COLO829 (cell line): Measurements from ENCODE around the gene COLEC11.

Experiments
- DNase-seq: peaks from one replicate; pipeline ENCODE4 v3.0.0; 2012; ENCODE audit warnings: low spot score

COLEC11 gene

DNA sequence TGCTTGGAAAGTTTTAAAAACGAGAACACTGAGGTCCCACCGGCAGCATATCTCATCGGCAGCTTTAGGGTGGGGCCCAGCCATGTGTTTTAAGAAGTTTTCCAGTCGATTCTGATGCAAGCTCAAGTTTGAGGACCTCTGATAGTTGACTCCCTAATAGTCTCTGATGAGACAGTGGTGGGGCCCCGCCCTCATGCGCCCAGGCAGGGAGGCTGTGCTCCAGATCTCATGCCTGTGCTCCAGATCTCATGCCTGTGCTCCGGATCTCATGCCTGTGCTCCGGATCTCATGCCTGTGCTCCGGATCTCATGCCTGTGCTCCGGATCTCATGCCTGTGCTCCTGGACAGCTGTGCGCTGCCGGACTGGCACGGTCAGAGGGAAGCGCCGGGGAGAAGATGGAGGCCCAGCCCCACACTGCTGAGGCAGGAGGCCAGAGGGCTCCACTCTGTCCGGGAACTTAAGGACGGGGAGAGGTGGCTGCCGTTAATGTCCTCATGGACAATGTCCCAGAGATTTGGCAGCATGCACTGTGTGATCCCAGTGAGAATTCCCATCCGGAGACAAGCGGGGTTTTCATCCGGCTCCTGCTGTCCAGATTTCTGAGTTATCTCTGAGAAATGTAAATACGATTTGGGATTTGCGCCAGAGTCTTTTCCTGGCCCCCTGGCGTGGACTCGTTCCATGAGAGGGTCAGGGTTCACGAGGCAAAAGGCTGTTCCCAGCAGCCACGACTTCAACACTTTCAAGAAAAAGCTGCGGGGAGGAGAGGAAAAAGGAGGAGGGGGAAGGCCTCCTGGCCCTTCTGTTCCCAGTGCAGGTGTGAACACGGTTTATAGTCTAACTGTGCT is 9.4 kb upstream of the COLEC11 start:
- DNase-seq, result no peak

DNA sequence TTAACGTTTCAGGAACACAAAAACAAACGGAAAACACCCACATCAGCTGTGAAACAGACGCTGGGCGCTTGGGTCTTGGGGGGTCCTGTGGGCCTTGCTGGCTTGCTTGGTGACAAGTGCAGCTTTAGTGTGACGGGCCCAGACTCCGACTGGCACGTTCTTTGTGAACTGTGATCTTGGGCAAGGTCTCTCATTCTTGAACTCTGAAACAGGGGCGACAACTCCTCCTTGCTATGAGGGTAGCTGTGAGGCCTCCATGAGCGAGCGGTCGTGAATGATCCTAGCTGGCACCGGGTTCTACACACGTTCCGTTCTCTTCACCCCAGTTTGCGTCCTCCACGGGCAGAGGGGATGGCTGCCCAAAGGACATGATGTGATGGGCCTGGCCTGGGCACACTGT is 8.7 kb upstream of the COLEC11 start:
- DNase-seq, result no peak

DNA sequence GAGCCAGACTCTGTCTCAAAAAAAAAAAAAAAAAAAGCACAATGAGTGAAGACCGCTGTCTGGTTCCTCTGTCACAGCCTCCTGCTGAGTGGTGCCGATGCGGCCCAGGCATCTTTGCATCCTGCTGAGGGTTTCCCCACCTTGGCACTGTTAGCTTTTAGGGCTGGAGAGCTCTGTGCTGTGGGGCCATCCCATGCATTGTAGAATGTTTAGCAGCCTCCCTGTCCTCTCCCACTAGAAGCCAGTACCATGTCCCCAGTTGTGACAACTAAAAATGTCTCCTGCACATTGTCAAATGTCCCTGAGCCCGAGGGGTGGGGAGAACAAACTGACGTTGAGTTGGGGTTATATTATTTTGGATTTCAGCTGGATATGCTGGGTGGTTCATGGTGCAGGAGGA is 7.9 kb upstream of the COLEC11 start:
- DNase-seq, result no peak

DNA sequence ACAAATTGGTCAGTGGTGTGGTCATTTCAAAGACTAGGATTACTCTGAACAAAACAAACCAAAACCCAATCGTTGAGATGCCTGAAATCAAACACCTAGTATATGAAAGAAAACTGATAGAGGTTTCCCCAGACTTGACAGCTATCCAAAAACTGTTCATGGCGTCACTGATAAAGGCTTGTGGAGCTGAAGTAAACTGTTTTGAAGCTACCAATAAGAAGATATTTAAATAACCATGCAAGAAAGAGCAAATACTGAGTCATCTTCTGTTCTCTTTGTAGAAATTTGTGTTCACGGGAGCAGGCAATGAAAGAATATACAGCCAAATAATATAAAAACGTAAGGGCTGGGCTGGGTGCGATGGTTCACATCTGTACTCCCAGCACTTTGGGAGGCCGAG is 7.5 kb upstream of the COLEC11 start:
- DNase-seq, result no peak

DNA sequence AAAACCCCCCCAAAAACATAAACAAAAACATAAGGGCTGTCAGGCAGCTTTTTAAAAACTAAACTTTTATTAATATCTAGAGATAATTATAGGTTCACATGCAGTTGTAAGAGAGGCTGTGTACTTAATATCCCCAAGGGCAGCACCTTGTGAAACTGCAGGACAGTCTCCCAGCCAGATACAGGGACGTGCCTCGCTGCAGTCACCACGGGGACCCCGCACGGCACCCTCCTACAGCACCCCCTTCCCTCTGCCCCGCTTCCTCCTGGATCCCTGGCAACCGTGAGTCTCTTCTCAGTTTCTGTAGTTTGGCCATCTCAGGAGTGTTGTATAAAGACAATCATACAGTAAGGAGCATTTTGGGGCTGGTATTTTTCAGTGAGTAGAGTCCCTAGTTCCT is 6.8 kb upstream of the COLEC11 start:
- DNase-seq, result no peak

DNA sequence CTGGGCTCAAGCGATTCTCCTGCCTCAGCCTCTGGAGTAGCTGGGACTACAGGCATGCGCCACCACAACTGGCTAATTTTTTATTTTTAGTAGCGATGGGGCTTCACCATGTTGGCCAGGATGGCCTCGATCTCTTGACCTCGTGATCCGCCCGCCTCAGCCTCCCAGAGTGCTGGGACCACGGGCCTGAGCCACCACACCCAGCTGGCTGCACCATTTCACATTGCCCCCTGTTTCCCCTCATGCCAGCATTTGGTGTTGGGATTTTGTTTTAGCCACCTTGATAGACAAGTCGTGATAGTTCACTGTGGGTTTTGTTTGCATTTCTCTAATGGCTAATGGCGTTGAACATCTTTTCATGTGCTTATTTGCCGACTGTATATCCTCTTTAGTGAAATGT is 5.8 kb upstream of the COLEC11 start:
- no peak for DNase-seq

DNA sequence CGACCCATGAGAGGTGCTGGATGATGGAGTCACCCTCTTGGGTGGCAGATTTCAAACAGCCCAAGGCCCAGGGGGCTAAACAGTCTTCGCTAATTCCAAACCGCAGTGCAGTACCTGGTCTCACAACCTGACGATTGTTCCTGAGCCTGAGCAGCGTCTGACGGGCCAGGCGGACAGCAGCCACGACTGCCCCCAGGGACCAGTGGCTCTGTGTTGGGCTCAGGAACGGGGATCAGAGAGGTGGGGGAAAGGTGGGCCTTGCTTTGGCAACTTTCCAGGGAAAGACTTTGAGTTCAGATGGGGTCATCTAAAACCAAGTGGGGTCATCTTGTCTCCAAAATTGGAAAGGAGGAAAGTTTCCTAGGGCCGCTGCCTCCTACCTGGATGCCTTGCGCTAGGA is 492 bp downstream of the COLEC11 start:
- no peak for DNase-seq

DNA sequence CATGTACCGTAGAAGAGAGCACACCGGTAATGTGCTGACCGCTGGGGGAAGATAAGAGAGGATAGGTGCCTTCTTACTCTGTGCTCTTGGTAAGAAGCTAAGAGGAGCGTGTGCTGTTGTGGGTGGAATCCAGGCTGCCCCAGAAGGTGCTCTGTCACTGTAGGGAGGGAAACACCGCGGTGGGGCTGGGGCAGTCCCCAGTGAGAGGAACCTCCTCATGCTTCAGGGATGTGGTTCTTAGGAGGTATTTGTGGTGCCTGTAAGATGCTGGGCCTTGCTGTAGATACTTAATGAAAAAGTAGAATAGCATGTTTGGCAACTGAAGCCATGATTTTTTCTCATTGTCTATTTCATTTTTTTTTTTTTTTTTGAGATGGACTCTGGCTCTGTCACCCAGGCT is 1.1 kb downstream of the COLEC11 start:
- DNase-seq, result no peak

DNA sequence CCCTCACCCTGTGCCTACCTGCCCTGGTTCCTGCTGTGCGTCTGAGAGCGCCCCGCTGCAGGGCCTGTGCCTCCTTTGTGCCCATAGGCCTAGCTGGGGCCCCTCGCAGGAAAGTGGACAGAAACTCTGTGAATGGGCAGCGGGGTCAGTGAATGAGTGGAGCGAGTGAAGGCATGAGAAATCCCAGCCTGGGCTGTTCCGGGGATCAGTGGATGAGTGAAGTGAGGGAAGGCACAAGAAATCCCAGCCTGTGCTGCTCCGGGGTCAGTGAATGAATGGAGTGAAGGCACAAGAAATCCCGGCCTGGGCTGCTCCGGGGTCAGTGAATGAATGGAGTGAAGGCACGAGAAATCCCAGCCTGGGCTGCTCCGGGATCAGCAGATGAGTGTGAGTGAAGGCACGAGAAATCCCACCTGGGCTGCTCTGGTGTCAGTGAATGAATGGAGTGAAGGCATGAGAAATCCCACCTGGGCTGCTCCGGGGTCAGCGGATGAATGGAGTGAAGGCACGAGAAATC is 2.0 kb downstream of the COLEC11 start:
- DNase-seq, result no peak

DNA sequence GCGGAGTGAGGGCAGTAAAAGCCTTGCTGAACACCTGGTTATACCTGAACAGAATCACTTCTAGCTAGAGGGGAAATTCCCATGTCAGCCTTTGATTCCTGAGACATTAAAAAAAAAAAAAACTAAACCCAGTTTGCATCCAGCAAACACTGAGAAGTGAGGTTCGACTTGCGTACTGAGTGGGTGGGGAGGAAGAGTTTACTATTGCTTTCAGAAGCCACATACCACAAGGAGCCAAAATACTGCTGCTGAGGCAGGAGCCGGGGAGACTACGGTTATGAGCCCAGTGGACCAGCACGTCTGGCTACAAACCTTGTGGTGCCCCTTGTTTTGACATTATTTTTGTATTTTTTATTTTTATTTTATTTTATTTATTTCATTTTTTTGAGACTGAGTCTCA is 2.7 kb downstream of the COLEC11 start:
- no peak for DNase-seq

DNA sequence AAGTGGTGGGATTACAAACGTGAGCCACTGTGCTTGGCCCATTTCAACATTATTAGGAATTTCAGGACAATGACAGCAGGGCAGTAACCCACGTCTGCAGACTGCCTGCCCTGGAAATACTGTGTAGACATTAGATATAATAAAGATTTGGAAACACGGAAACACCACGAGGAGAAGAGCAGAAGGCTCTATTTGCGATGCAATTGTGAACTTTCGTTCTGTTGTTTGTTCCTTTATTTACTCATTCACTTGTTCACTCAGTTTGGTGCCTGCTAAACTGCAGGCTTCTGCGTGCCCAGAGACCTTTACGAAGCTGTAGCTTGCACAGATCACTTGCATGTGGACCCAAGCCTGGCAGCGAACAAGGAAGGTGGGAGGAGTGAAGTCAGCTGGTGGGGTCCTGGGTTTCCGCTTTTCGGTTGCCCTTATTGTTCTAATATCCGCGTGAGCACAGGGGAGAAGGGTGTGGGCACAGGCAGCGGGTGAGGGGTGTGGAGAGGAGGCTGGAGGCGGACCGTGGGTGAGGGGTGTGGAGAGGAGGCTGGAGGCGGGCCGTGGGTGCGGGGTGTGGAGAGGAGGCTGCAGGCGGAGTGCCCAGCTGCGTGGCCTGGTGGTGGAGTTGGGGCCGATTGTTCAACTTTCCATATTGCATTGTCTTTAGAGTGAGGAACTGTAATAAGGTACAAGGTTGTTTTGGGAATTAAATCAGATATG is 3.4 kb downstream of the COLEC11 start:
- no peak for DNase-seq

DNA sequence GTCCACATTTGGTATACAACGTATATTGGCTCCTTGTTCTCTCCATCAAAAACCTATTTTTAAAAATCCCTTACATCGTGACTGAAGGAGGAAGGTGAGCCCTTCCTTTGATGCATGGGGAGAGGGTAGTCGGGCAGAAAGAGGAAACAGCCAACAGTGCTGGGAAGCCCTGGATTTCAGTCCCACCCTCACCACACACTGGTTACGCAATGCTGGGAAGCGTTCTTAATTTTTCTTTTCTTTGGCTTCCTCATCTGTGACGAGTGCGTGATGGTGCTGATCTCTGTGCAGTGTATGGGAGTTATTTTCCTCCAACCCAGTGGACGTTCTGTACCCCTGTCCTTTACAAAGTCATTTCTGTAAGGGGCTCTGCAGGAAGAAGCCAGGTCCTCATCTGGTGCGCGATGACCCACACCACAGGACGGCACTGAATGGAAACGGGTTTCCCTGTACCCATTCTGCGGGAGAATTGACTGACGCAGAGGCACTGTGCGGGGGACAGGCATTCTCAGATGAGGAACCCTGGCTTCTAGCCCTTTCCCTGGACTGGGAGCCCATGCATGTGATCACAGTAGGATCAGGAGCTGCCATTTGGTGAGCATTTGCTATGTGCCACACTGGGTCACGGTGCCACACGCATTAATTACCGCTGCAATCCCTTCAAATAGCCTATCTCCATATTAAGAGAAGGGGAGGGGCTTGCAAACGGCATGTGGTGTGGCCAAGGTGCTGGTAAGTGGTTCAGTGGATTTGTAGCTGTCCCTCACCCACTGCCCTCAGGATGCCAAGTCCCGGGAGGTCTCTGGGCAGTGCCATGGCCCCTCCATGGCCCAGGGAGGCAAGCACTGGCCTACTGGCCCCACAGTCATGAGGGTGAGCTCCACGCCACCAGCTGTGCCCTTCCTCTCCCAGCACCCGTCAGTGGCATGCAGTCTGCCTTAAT is 4.3 kb downstream of the COLEC11 start:
- DNase-seq, result no peak

DNA sequence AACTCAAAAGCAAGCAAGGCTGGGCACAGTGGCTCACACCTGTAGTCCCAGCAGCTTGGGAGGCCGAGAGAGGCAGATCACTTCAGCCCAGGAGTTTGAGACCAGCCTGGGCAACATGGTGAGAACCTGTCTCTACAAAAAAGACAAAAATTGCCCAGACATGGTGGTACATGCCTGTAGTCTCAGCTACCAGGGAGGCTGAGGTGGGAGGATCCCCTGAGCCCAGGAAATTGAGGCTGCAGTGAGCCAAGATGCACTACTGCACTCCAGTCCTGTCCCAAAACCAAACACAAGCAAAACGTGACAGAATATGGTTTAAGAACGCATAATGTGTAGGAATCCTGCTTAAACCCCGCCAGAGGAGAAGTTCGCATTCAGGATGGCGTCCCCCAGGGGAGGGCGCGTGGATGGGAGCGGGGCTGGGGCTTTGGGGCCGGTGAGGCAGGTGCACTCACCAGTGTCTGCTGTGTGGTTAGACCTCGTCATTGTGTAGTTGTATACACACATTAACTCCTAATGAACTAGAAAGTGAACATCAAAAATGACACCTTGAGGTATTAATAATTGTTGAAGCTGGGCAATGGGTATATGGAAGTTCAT is 5.4 kb downstream of the COLEC11 start:
- no peak for DNase-seq

DNA sequence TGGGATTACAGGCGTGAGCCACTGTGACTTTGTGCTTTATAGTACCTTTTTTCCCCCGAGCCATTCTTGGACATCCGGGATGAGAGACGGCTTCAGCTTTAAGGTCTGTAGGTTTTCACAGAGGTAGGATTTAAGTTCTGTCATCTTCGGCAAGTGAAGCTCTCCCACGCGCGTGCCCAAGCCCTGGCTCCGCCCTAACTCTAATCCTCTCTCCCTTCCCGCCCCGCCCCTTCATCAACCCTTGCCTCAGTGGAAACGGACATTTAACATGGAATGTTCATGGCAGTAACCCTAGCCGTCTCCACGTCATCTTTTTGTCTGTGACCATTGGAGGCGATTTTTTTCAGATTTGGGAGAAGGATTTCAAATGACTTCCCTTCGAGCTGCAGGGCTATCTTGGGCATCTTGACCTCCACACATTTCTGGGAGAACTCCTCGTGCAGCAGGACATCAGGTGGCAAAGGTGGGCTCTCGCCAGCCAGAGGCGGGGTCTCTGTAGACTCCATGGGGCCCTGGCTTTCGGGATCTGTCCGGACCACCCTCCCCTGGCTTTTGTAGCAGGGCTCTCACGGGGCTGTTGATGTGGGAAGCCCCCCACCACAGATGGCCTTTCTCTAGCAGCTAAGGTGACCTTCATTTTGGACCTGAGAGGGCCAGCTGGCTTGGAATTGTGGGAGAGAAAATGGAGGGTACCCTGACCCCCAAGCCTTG is 6.8 kb downstream of the COLEC11 start:
- DNase-seq, result no peak

DNA sequence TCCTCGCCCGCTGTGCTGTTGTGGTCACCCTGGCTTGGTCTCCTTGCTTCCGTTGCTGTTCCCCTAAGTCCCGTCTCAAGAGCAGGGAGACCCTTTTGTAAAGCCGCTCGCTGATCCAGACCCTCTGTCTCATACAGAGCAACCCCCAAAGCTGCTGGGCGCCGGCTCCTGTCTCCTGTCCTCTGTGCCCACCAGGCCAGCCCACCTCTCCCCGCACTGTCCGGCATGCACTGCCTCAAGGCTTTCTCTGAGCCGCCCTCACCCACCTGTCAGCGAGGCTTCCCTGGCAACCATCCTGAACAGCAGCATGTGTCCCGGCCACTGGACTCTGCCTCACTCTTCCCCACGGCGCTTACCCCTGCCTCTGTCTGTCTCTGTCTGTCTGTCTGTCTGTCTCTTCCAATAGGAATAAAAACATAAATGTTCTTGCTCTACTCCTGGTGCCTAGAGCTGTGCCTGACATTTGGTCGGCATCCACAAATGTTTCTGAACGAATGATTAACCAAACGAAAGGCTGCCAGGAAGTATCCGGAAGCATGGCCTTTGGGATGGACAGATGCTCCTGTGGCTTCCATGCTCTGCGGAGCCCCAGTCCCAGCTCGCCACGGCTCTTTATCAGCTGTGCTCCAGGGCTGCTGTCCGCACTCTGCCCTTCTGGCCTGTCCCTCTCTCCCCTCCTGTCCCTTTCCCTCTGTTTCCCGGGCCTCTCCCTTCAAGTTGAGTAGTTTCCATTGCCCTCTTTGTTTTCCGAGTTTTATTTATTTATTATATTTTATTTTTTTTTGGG is 7.8 kb downstream of the COLEC11 start:
- DNase-seq, result no peak

DNA sequence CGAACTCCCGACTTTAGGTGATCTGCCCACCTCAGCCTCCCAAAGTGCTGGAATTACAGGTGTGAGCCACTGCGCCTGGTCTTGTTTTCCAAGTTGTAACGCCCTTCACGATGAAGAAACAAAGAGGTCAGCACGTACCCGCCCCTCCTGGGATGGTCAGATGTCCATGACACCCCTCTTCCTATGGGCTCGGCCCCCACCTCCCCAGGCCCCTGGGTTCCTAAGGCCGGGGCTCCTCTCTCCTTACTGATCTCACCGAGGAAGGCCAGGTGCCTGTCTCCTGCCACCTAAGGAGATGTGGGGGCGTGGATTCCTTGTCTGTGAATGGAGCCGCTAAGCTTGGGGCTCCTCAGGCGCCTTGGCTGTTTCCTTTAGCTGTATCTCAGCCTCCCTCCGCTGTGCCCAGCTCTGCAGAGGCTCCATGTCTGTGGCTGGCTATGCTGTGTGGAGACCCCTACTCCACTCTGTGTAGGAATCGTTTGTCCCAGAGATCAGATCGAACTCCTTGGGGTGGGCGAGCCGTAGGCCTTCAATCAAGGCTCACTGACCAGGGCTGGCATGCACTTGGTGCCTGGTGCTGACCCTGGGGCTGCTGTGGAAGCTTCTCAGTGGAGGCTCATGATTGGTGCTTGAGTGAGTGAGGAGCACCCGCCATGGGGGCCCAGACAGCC is 8.8 kb downstream of the COLEC11 start:
- no peak for DNase-seq

DNA sequence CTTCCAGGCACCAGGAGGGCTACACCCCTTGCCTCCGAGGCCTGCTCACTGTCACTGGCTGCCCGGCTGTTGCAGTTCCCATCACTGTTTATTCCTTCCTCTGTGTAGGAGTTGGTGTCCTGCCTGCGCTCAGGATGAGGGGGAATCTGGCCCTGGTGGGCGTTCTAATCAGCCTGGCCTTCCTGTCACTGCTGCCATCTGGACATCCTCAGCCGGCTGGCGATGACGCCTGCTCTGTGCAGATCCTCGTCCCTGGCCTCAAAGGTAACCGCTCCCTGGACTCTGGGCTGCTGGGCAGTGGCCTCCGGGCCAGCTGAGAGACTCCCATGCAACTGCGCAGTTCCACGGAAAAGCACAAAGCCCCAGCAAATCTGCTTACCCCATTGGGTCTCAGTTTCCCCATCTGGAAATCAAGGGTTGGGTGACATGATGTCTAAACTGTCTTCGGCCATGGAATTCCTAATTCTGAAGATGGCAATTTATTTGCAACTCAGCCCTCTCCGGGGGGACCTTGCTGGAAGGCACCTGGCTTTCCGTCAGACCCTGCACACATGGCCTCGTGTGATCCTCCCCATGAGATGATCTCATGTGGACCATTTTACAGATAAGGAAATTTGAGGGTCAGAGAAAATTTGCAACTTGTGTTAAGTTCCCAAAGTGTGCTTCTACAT is 9.4 kb downstream of the COLEC11 start:
- no peak for DNase-seq

DNA sequence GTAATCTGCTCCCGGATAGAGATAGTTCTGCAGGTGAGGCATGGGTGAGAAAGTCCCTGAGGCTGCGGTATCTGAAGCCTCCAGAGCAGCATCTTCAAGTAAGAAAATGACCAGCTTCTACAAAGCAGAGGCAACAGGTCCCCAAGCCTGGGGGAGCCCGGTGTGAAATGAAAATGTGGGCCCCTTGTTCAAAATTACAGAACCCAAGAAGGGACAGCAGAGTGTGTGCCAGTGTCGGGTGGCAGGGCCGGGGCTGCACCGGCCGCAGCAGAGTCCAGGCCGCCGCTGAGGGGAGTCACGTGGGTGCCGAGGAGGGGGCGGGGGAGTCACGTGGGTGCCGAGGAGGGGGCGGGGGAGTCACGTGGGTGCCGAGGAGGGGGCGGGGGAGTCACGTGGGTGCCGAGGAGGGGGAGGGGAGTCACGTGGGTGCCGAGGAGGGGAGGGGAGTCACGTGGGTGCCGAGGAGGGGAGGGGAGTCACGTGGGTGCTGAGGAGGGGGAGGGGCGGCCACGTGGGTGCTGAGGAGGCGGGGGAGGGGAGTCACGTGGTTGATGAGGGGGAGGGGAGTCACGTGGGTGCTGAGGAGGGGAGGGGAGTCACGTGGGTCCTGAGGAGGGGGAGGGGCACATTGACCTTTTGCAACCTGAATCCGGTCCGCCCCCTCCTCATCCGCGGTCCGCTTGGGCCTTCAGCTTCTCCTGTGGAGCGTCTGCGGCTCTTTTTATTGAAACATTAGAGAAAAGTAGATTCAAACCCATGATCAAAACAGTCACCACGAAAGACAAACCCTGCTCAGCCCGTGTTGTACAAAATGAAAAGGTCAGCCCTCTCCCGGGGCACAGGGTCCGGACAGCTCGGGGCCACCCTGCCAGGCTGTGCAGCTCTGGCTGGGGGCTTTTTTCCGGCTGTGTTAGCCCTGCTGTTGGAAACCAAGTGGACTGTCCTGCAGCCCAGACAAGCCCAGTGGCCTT is 10.4 kb downstream of the COLEC11 start:
- peak; percentile 89 for DNase-seq
